IPS DF 4.7 (cell line): ENCODE measurements around the gene WNT3A.
"Not testable (repeated sequence)": the region's sequence is repeated elsewhere in the genome, so short reads cannot be mapped to it uniquely, and the experiment has no call there.

ENCODE experiments used
- DNase-seq: peaks from one replicate; pipeline ENCODE4 v3.0.0-alpha.2; 2013; ENCODE audit warnings: low spot score; ENCODE audit errors: extremely low read depth

The WNT3A gene, protein sequence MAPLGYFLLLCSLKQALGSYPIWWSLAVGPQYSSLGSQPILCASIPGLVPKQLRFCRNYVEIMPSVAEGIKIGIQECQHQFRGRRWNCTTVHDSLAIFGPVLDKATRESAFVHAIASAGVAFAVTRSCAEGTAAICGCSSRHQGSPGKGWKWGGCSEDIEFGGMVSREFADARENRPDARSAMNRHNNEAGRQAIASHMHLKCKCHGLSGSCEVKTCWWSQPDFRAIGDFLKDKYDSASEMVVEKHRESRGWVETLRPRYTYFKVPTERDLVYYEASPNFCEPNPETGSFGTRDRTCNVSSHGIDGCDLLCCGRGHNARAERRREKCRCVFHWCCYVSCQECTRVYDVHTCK

GRCh38 chr1:228006786-228007048, at the start of gene WNT3A:
WNT3A (plus strand) TSS chr1:228006998; CDS start chr1:228007129, 131 bp downstream.
- no peak for DNase-seq

GRCh38 chr1:227958617-227959324, 48.0 kb upstream of the WNT3A start:
- no peak for DNase-seq

DNA sequence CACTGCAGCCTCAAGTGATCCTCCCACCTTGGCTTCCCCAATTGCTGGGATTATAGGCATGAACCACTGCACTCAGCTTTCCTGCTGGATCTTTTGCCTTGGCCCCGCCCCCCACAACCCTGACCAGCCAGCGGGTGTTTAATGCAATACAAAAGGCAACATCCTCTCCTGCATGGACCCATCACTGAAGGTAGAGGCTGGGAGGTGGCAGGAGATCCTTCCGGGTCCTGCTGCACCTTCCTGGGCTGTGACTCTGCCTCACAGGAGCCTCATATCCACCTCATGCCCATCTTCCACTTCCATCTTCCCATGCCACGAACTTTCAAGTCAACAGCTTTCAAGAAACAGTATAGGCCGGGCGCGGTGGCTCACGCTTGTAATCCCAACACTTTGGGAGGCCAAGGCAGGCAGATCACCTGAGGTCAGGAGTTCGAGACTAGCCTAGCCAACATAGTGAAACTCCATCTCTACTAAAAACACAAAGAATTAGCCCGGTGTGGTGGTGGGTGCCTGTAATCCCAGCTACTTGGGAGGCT, 47.4 kb upstream of the WNT3A start:
- DNase-seq: no peak

DNA sequence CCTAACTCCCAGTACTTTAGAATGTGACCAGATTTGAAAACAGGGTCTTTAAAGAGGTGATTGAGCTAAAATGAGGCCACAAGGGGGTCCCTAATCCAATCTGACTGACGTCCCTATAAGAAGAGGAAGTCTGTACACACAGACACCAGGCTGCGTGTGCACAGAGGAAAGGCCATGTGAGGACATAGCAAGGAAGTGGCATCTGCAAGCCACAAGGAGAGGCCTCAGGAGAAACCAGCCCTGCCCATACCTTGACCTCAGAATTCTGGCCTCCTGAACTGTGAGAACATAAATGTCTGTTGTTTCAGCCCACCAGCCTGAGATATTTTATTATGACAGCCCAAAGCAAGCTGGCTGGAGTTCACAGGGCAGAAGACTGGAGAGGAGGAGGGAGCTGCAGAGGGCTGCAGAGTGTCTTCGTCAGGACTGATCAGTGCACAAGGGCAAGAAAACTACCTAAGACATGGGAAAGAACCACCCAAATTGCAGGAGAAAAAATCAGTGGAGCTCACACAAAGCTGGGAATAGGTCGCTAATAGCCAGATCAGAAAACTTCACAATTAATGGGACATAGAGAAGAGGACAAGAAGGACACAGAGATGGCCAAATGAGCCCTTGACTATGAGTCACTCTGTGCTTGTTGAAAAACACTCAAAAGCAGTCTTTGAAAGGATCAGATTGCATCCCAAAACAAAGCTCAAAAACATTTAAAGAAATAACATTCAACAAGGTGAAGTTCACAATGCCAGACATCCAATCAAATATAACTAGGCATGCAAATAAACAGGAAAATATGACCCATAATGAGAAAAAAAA, 44.9 kb upstream of the WNT3A start:
- DNase-seq: no peak

DNA sequence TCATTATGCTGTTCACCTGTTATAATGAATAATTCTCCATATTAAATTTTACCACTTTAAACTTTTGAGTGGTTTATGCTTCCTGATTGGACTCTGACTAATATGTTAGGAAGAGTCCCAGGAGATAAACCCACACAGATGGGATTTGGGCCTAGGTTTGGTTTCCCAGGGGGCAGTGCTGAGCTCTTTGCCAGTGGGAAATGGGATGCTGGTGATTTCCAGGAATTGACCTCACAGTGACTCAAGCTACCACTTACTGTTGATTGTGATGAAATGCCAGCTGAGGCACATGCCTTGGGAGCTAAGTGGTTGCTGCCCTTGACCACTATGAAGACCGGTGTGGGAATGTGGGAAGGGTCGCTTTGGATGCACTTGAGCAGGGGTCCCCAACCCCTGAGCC, 40.1 kb upstream of the WNT3A start:
- DNase-seq: not testable (repeated sequence)

DNA sequence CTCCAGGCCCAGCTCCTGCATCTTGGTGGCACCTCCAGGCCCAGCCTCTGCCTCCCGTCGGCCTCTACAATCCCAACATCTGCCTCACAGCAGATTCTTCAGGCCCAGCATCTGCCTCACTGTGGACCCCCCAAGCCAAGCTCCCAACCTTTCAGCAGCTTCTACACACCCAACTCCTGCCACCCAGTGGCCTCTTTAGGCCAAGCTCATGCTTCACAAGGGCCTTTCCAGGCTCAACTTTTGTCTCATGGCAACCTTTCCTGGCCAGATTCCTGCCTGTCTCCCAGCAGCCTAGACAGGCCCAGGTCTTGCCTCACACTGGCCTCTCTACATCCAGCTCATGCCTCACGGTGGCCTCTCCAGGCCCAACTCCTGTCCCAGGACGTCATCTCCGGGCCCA, 39.0 kb upstream of the WNT3A start:
- not testable (repeated sequence) for DNase-seq

GRCh38 chr1:227970076-227970995, 36.5 kb upstream of the WNT3A start:
- not testable (repeated sequence) for DNase-seq

- not testable (repeated sequence) for DNase-seq
Measured at GRCh38 chr1:227971216-227971615, 35.6 kb upstream of the WNT3A start.

DNA sequence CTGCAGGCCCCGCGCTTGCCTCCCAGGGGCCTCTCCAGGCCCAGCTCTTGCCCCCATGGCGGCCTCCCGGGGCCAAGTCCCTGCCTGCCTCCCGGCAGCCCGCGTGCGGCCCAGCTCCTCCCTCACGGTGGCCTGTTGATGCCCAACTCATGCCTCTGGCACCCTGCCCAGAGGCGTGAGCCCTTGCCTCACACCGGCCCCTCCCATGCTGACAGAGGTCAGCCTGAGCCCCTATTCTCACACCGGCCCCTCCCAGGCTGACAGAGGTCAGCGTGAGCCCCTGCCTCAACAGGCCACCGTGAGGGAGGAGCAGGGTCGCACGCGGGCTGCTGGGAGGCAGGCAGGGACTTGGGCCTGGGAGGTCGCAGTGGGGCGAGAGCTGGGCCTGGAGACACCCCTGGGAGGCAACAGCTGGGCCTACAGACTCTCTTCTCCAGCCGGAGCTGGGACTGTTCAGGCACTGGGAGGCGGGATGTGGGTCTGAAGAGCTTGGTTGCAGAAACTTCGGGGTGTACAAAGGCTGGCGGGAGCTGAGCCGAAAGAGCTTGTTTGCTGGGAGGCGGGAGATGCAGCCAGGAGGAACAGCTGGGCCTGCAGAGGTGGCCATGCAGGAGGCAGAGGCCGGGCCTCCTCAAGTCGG, 35.0 kb upstream of the WNT3A start:
- DNase-seq: not testable (repeated sequence)

GRCh38 chr1:227972283-227972679, 34.5 kb upstream of the WNT3A start:
- not testable (repeated sequence) for DNase-seq

GRCh38 chr1:227972843-227973374, 33.9 kb upstream of the WNT3A start:
- not testable (repeated sequence) for DNase-seq

DNA sequence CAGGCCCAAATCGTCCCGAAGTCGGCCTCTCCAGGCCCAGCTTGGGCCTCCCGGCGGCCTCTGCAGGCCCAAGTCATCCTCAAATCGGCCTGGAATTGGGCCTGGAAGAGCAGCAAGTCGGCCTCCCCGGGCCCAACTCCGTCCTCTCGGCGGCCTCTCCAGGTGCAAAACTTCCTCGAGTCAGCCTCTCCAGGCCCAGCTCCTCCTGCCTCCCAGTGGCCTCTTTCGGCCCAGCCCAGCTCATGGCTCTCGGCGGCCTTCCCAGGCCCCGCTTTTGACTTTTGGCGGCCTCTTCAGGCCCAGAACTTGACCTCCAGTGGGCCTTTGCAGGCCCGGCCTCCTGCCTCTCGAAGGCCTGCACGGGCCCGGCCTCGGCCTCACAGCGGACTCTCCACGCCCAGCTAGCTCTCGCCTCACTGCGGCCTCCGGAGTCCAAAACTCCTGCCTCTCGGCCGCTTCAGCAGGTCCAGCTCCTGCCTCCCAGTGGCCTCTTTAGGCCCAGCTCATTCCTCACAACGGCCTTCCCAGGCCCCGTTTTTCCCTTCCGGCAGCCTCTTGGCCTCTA, 33.0 kb upstream of the WNT3A start:
- not testable (repeated sequence) for DNase-seq

- DNase-seq: not testable (repeated sequence)
Measured at GRCh38 chr1:227975583-227976283, 31.1 kb upstream of the WNT3A start.

GRCh38 chr1:227987181-227987580, 19.6 kb upstream of the WNT3A start:
- no peak for DNase-seq

DNA sequence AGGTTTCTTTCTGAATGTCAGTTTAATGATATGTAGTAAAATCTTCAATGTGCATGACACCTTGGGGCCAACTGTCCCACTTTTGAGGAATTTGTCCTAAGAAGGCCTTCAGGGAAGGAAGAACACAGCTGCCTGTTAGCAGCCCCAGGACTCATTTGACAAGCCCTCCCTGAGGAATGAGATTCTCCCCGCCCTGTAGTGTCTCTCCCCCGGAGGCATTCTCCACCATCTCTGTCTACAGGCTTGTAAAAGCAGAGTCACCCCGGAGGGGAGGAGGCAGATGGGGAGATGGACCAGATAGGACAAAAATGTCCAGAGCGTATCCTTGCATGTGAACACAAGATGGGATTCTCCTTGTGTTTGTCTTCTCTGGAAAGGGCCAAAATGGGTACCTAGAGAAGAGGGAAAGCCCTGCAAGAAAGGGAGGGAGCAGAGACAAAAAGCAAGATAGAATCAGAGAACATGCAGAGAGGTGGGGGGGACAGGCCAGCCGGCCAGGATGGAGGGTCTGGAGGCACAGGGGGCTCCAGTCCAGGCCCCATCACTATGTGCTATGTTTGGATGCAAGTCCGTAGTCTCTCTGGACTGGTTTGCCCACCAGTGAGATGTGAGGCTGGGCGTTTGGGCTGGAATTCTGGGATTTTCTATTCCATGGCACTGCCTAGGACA, 12.0 kb upstream of the WNT3A start:
- no peak for DNase-seq

GRCh38 chr1:227996187-227996950, 10.4 kb upstream of the WNT3A start:
- DNase-seq: no peak

- no peak for DNase-seq
Measured at GRCh38 chr1:227998374-227999055, 8.3 kb upstream of the WNT3A start.
